ENCODE measurements around the gene FXYD5.

DNA sequence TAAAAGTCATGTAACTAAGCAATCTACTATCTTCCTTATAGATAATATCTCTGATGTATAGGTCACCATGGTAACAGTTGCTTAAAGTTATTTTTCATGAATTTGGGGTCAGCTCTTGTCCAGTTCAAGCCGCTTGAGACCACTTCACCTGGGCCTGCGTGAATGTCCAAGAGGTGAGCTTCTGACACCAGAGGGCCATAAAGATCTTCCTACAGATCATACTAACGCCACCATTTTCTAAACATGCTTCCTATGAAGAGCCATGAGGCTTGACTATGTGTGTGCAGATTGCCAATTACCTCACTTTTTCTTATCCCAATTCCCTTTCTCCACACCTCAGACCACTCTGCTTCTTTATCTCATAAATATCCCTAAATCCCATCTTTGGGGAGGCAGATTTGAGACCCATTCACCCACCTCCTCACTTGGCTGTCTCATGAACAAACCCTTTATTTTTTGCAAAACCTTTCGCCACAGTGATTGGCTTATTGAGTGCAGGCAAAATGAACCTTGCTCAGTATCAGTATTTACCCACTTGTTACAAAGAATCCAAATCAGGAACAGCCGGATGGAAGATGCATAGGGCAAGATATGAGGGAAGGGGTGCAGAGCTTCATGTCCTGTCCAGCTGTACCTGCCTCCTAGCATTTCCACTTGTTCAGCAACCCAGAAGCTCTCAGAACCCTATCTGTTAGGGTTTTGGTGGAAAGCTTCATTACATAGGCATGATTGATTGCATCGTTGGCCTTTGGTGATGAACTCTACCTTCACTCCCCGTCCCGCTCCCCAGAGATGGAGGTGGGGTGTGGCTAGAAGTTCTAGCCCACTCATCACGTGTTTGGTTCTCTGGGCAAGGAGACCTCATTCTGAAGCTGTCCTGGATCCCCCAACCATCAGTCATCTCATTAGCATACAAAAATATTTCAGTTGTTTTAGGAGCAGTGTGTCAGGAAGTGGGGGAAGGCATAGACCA is 39.8 kb downstream of the FXYD5 start:
- TF ChIP-seq OSR1 (CRISPR knock-in tag; IDR thresholded peaks at IDR 0.05) (no peak), ZNF565 (CRISPR knock-in tag; conservative IDR thresholded peaks at IDR 0.05; ENCODE audit: low read depth) (no peak), ZC3H10 (CRISPR knock-in tag; IDR thresholded peaks at IDR 0.05) (no peak), CSDC2 (CRISPR knock-in tag; IDR thresholded peaks at IDR 0.05) (no peak), ARNTL (CRISPR knock-in tag; IDR thresholded peaks at IDR 0.05; ENCODE audit: borderline replicate concordance, low read depth) (no peak), PATZ1 (CRISPR knock-in tag; IDR thresholded peaks at IDR 0.05; ENCODE audit: borderline replicate concordance) (no peak), ZFP3 (CRISPR knock-in tag; IDR thresholded peaks at IDR 0.05) (no peak), GLIS3 (CRISPR knock-in tag; IDR thresholded peaks at IDR 0.05) (no peak), SNAI2 (CRISPR knock-in tag; IDR thresholded peaks at IDR 0.05) (no peak), ISL1 (CRISPR knock-in tag; IDR thresholded peaks at IDR 0.05) (no peak), ZFP30 (CRISPR knock-in tag; IDR thresholded peaks at IDR 0.05) (no peak)
- TF ChIP-seq, protein P1, sequence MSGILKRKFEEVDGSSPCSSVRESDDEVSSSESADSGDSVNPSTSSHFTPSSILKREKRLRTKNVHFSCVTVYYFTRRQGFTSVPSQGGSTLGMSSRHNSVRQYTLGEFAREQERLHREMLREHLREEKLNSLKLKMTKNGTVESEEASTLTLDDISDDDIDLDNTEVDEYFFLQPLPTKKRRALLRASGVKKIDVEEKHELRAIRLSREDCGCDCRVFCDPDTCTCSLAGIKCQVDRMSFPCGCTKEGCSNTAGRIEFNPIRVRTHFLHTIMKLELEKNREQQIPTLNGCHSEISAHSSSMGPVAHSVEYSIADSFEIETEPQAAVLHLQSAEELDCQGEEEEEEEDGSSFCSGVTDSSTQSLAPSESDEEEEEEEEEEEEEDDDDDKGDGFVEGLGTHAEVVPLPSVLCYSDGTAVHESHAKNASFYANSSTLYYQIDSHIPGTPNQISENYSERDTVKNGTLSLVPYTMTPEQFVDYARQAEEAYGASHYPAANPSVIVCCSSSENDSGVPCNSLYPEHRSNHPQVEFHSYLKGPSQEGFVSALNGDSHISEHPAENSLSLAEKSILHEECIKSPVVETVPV (CRISPR knock-in tag; IDR thresholded peaks at IDR 0.05) = no peak

All from SK-N-SH treated with all-trans-retinoic acid at 6 μM for 48 hours (cell line).